OCI-LY7 (cell line): ENCODE data around the gene PSMD1. TPM values are rescaled to one million over a fixed set of nuclear protein-coding genes. Genes with fewer than 3 reads are reported as not detected.

ENCODE experiments used
- BruUV-seq: library from RNA; stranded (reverse); fragments of 400-500 nt; replicated peaks from 2 replicates; lab custom pipeline; 2021; lab: Mats Ljungman, UMichigan
- CTCF ChIA-PET: fragments of 300-600 bp; sonication (Branson Sonifier 250); formaldehyde crosslinking; loops from one replicate; lab custom pipeline; 2022; ENCODE audit warnings: antibody characterized with exemption; ENCODE audit not compliant: unreplicated experiment; lab: Charles Lee
- POLR2A ChIA-PET: fragments of 300-600 bp; sonication (Branson Sonifier 250); formaldehyde crosslinking; loops from one replicate; lab custom pipeline; 2022; ENCODE audit warnings: antibody characterized with exemption; lab: Charles Lee
- DNase-seq: peaks from one replicate; pipeline ENCODE4 v3.0.0-alpha.2; 2015; ENCODE audit warnings: low spot score
- H2AFZ ChIP-seq: fragments of 200-600 bp; sonication (generic), shearing (Covaris generic); 2 replicates; pipeline ENCODE4 v1.6.1; 2014; ENCODE audit warnings: mild to moderate bottlenecking, antibody characterized with exemption, low read length, moderate library complexity
- H3K27ac ChIP-seq: fragments of 200-600 bp; sonication (generic); 2 replicates; pipeline ENCODE4 v1.5.1; 2014; ENCODE audit warnings: mixed run types, low read depth, mild to moderate bottlenecking, moderate library complexity, low read length, inconsistent platforms; ENCODE audit not compliant: poor library complexity, severe bottlenecking
- H3K36me3 ChIP-seq: fragments of 200-600 bp; sonication (generic); 2 replicates; pipeline ENCODE4 v1.6.1; 2014; ENCODE audit warnings: mild to moderate bottlenecking, antibody characterized with exemption, low read length, moderate library complexity, mixed read lengths; ENCODE audit not compliant: insufficient read depth
- H3K4me1 ChIP-seq: fragments of 200-600 bp; sonication (generic); 2 replicates; pipeline ENCODE4 v1.5.1; 2014; ENCODE audit warnings: mild to moderate bottlenecking, low read length; ENCODE audit not compliant: insufficient read depth, poor library complexity, severe bottlenecking
- H3K4me2 ChIP-seq: fragments of 200-600 bp; sonication (generic); 2 replicates; pipeline ENCODE4 v1.6.1; 2014; ENCODE audit warnings: mild to moderate bottlenecking, low read length
- H3K4me3 ChIP-seq: fragments of 200-600 bp; sonication (generic); 2 replicates; pipeline ENCODE4 v1.5.1; 2014; ENCODE audit warnings: mild to moderate bottlenecking, low read depth, low read length; ENCODE audit not compliant: poor library complexity, severe bottlenecking
- H3K79me2 ChIP-seq: fragments of 200-600 bp; sonication (generic); 2 replicates; pipeline ENCODE4 v1.6.1; 2016; ENCODE audit warnings: low read depth, mild to moderate bottlenecking, low read length, moderate library complexity, mixed read lengths; ENCODE audit not compliant: insufficient read depth
- H3K9me2 ChIP-seq: fragments of 200-600 bp; sonication (generic); 2 replicates; pipeline ENCODE4 v1.6.1; 2016; ENCODE audit warnings: mild to moderate bottlenecking, low read length, mixed read lengths; ENCODE audit not compliant: insufficient read depth
- H3K9me3 ChIP-seq: fragments of 200-600 bp; sonication (generic); 2 replicates; pipeline ENCODE4 v1.6.1; 2014; ENCODE audit warnings: mild to moderate bottlenecking, mixed run types, low read length, mixed read lengths
- H4K20me1 ChIP-seq: fragments of 200-600 bp; sonication (generic); 2 replicates; pipeline ENCODE4 v1.6.1; 2014; ENCODE audit warnings: mild to moderate bottlenecking, antibody characterized with exemption, low read length, moderate library complexity, mixed read lengths; ENCODE audit not compliant: insufficient read depth
- EZH2phosphoT487 ChIP-seq: fragments of 200-600 bp; sonication (generic); IDR thresholded peaks from 2 replicates; pipeline ENCODE4 v1.6.1; 2018; ENCODE audit warnings: low read depth, borderline replicate concordance, mild to moderate bottlenecking, mixed run types, antibody characterized with exemption, low read length, moderate library complexity, mixed read lengths
- intact Hi-C: fragments of 100-400 bp; cut with micrococcal nuclease; formaldehyde crosslinking; loops from one replicate; pipeline ENCODE4 v1.10.0; 2022; ENCODE audit not compliant: unreplicated experiment
- total RNA-seq, 2 experiments: library from RNA; depleted of rRNA in 1 of 2; stranded (reverse); fragments of >200 nt in 1 of 2; shearing (Covaris generic) in 1 of 2; gene quantifications; 2 replicates each; pipeline ENCODE4 v1.2.3, GENCODE V29; 2014 to 2022
- TF ChIP-seq, protein P1 (sequence below): fragments of 200-600 bp; sonication (generic); conservative IDR thresholded peaks from 2 replicates; pipeline ENCODE4 v1.5.1; 2014; ENCODE audit warnings: mild to moderate bottlenecking, antibody characterized with exemption, low read length, moderate library complexity, mixed read lengths

Gene PSMD1
- total RNA-seq, 2 experiments from 2014 or later = 60.5 to 105 TPM

DNA sequence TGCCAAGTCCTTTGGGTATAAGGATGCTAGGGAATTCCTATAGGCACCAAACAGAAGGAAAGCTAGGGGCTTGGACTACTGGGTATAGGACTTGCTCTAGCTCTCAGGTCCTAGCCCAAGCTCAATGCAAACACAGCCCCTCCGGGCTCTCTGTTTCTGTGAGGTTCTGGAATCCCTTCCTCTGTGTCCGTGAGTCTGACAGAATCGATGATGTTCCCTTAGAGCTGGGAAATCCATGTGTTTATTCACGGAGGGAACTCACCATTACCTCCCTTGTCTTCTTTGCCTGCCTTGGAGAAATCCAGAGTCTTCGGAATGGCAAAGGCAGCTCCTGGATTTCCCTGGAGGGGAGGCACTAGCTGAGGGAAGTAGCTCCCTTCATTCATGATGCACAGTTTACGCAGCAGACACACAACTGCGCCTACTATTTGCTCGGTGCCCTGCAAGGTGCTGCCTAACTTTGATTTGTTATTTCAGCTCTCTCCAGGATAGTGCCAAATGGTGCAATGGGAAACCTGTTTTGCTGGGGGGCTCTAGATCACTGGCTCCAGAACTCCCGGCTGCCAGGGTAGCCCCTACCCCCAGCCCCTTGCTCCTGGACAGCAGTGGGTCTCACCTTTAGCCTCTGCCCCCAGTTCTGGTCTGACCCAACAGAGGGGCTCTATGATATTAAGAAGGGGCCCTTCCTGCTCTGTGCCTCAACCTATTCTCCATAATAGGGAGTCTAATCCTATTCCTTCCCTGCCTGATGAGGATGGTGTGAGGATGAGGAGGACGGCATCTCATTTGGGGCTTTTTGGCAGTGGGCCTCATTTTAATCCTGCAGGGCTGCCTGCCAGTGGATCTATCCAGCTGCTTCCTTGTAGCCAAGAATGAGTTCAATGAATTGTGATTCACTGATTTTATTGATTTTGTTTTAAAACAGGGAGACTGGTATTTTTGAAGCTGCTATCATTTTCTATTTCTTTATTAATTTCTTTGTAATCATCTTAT is 8.4 kb upstream of the PSMD1 start:
- no peak overlapping the region for H3K27ac ChIP-seq
- no peaks in the 10 kb centered on the region for H3K9me3 ChIP-seq
- H3K4me1 ChIP-seq = peaks cover 5% of the 10 kb centered on the region
- H3K36me3 ChIP-seq = no peaks in the 10 kb centered on the region
- H3K9me2 ChIP-seq = no peaks in the 10 kb centered on the region
- POLR2A ChIA-PET = interaction anchor here (0.5 to 1.9 kb wide), 3 partner anchors 10 to 80 kb away, joined by 3 to 4 read pairs (median 3); no protein-coding TSS in a partner anchor
- intact Hi-C loops = no loop called here
- DNase-seq = no peak
- no peak overlapping the region for H3K4me2 ChIP-seq
- H2AFZ ChIP-seq = no peak overlapping the region
- CTCF ChIA-PET = no interaction called here
- TF ChIP-seq, protein P1, sequence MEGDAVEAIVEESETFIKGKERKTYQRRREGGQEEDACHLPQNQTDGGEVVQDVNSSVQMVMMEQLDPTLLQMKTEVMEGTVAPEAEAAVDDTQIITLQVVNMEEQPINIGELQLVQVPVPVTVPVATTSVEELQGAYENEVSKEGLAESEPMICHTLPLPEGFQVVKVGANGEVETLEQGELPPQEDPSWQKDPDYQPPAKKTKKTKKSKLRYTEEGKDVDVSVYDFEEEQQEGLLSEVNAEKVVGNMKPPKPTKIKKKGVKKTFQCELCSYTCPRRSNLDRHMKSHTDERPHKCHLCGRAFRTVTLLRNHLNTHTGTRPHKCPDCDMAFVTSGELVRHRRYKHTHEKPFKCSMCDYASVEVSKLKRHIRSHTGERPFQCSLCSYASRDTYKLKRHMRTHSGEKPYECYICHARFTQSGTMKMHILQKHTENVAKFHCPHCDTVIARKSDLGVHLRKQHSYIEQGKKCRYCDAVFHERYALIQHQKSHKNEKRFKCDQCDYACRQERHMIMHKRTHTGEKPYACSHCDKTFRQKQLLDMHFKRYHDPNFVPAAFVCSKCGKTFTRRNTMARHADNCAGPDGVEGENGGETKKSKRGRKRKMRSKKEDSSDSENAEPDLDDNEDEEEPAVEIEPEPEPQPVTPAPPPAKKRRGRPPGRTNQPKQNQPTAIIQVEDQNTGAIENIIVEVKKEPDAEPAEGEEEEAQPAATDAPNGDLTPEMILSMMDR = no peak
- TF ChIP-seq EZH2phosphoT487 = no peak
- no peaks in the 10 kb centered on the region for H3K79me2 ChIP-seq
- BruUV-seq = no TSS peak
- no peak overlapping the region for H3K4me3 ChIP-seq
- H4K20me1 ChIP-seq = no peaks in the 10 kb centered on the region

DNA sequence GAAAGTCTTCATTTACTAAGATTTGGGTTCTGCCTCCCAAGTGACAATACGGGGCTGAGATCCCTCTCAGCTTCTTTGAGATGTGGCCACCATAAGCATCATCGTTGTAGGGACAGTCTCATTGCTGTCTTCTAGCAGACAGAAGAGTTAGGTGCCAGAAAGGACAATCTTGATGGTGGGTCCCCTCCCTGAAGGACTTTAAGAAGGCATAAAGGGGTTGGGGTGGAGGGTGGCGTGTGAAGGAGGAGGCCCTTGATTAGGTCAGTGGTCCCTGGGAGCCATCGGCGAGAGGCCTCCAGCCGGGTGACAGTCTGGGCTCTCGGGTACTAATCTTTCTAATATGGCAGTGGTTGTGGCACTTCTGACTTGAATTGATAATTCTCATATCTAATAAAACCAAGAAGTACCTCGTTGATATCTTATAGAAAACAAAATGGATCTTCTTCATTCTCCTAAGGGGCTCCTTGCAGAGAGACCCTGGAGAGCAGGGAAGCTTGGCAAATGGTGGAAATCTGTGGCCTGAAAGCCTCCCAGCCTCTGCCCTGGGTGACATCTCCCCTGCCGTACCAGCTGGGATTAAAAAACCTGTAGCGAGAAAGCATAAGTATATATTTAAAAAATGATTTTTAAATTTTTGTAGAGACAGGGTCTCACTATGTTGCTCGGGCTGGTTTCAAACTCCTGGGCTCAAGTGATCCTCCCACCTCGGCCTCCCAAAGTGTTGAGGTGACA is 7.2 kb upstream of the PSMD1 start:
- H3K27ac ChIP-seq = no peak overlapping the region

More for the DNA sequence above, 7.2 kb upstream of the PSMD1 start:
- Histone ChIP-seq H3K4me1 (peaks cover 5% of the 10 kb centered on the region), H3K9me3 (no peaks in the 10 kb centered on the region), H3K9me2 (no peaks in the 10 kb centered on the region), H3K79me2 (no peaks in the 10 kb centered on the region), H3K36me3 (no peaks in the 10 kb centered on the region), H3K4me2 (no peak overlapping the region), H3K4me3 (no peak overlapping the region), H2AFZ (no peak overlapping the region), H4K20me1 (no peaks in the 10 kb centered on the region)
- no peak for TF ChIP-seq EZH2phosphoT487
- TF ChIP-seq, protein P1 = no peak
- ChIA-PET POLR2A (no interaction called here), CTCF (no interaction called here)
- DNase-seq = no peak
- BruUV-seq = no TSS peak
- intact Hi-C loops = no loop called here
